ENCODE measurements around the gene GABBR2.

The GABBR2 gene

GRCh38 chr9:98565152-98566135 is 143.3 kb downstream of the GABBR2 start:
- no peak for DNase-seq

GRCh38 chr9:98564714-98565113 is 144.0 kb downstream of the GABBR2 start:
- DNase-seq: no peak

GRCh38 chr9:98563988-98564387 is 144.7 kb downstream of the GABBR2 start:
- DNase-seq: no peak

DNA sequence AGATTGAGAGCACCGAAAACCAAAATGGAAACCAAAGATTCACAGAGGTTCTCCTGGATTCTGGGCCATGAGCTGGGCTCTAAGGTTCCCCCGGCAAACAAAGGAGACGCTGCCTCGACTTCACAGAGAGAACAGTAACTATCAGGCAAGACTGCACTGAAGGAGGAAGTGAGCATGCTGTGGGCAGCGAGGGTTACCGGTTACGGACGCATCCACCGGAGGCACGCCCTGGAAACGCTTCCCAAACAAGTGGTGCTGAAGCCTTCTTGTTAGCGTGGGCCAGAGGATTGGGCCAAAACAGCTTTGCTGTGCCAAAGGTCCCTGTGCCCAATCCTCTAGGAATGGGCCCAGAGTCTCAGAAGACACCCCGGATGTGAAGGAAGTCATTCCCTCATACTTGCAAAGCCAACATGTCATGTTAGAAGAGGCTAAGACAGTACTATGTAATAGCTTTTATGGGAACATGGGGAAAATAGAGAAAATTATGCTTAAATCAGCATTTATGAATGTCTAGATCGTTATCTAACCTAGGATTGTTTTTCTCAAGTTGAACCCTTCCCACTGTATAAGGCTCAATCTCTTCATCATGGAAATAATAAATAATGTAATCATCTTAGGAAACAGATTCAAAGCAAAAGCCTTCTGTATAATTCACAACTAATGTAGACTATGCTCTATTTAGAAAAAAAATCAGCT is 145.4 kb downstream of the GABBR2 start:
- no peak for DNase-seq

DNA sequence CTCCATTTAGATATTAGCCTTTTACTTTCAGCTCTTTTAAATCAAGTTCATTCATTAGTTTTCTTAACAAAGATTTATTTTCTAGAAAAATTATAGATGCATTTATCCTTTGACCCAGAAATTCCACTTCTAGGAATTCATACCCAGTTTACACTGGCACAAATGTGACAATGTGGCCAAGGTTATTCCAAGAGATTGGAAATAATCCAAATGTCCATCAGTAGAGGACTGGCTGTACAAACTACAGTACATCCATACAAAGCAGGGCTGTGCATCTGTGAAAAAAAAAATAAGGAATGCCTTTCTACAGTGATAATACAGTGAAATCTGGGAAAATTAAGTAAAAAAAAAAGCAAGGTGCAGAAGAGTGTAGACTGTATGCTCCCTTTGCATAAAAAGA is 149.2 kb downstream of the GABBR2 start:
- DNase-seq: no peak

DNA sequence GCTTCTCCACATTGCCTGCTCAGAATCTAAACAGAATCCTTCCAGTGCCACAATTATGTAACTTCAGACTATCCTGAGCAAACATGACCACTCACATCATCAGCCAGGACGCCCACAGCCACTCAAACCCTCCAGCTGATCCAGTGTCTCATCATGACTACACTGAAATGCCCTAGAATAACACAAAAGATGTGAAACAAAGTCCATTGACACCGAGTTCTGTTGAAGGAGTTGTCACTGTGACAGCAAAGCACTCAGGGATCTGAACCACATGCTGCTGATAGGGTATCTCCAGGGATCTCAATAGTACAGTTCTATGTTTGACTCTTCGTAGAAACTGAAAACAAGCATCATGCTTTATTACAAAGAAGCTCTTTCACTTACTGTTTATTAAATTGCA is 150.2 kb downstream of the GABBR2 start:
- DNase-seq: peak; percentile 78

- no peak for DNase-seq
These were observed 152.2 kb downstream of the GABBR2 start for GRCh38 chr9:98556511-98556910.

GRCh38 chr9:98555651-98556465 is 152.9 kb downstream of the GABBR2 start:
- DNase-seq: peak; percentile 35

DNA sequence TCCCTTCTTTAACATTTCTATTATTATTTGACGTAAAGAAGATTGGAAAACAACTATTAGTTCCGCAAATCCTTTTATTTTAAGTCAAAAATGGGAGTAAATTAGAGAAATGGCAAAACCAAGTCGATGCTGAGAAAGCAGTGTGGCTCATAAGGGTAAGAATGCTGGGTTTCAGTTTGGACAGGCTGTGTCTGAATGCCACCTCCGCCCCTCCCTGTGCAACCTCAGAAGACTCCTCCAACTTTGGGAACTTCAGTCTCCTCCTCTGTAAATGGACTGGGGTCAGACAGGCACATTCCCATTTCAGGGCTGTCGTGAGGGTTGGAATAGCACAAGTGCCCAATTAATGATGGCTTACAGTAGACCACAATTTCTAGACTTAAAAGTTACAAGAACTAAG is 154.0 kb downstream of the GABBR2 start:
- DNase-seq: no peak

DNA sequence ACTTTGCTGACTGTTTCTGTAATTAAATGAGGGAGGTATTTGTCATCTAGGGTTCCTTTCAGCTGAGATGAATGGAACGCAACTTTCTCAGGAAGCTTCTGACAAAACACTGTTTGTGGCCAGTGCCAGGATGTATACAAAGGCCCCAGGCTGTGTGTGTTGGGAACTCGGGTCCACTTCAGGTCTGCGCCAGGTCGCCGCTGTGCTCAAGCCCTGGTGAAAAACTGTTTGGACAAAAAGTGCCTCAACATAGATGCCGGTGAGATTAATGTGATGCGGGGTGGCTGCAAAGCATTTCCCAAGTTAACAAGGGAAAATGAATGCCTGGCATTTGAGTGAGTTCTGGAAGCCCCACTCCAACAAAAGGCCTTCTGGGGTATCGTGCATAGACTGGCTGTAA is 156.4 kb downstream of the GABBR2 start:
- DNase-seq: no peak

- no peak for DNase-seq
These were observed 157.0 kb downstream of the GABBR2 start for GRCh38 chr9:98551511-98552286.

- DNase-seq: peak; percentile 34
These were observed 158.4 kb downstream of the GABBR2 start for GRCh38 chr9:98550206-98550820.

- DNase-seq: no peak
These were observed 159.3 kb downstream of the GABBR2 start for GRCh38 chr9:98549401-98549800.

- DNase-seq: no peak
These were observed 161.1 kb downstream of the GABBR2 start for GRCh38 chr9:98547606-98548005.

DNA sequence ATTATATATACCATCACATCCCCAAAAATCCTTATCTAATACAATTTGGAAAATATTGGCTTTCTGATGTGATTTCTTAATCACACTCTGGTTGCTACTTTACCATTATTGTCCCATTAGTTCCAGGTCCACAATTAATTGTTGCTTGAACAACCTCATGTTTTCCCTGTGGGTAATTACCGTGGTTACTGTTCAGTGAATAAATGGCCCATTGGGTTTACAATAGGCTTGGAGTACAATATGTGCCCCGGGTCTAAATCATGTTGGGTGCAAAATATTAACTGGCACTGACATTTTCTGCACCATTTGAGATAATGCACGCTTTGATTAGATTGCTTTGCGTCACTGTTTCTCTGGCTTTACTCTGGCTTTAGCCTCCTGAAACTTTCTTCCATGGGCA is 163.7 kb downstream of the GABBR2 start:
- DNase-seq: no peak

DNA sequence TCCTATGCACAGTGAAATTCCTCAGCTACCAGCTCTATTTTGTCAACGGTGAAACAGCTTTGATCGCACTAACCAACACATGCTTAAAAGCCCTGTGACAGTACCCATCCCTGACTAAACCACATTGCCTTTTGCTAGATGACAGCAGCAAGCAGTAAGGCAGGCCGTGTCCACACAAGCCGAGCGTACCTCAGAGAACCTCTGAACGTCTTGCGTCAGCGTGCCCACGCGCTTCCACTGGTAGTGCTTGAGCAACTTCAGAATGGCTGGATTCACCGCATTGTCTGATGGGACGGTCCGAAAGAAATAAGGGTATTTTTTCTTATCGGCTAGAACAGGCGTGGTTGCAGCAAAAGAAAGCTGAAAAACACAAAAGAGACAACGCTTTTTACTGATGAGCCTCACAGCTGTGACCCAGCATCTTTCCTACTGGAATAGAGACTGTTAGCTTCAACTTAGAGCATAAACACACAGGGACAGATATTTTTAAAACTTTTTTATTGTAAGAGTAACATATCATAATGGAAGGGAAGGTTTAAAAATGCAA is 167.0 kb downstream of the GABBR2 start:
- DNase-seq: no peak

DNA sequence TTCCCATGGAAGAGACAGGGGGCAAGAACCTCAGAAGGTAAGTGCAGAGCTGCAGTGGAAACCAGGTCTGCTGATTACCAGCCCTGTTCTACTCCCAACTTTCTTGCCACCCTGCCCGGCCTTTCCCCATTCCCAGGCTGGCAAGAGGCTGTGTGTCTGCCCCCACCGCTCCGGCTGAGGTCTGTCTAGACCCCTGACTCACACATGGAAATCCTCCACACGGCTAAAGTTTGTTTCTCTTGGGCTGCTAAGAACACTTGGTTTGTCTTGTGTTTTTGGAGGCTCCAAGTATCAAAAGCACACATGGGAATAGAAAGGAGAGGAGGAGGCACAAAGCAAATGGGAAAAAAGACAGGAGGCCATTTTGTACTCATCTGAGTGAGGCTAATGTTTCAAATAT is 168.3 kb downstream of the GABBR2 start:
- DNase-seq: no peak

- DNase-seq: peak; percentile 68
These were observed 168.8 kb downstream of the GABBR2 start for GRCh38 chr9:98539954-98540353.

DNA sequence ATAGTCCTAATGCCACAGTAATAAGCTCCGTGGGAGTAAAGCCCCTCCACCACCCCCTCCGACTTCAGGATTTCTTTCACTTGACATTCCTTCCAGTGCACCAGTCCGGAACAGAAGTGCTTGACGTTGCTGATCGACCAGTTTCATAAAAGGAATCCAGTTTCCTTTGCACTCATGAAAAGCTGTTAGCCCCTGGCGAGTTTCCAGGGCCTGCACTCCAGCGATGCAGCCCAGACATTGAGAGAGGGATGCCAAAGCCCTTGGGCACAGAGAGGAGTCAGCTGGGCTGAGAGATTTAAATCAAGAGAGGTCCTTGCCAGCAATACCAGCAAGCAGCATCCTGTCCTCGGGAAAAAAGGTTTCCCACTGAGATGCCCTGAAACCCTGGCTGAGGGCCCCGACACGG is 170.1 kb downstream of the GABBR2 start:
- no peak for DNase-seq

GRCh38 chr9:98538203-98538602 is 170.5 kb downstream of the GABBR2 start:
- DNase-seq: no peak

DNA sequence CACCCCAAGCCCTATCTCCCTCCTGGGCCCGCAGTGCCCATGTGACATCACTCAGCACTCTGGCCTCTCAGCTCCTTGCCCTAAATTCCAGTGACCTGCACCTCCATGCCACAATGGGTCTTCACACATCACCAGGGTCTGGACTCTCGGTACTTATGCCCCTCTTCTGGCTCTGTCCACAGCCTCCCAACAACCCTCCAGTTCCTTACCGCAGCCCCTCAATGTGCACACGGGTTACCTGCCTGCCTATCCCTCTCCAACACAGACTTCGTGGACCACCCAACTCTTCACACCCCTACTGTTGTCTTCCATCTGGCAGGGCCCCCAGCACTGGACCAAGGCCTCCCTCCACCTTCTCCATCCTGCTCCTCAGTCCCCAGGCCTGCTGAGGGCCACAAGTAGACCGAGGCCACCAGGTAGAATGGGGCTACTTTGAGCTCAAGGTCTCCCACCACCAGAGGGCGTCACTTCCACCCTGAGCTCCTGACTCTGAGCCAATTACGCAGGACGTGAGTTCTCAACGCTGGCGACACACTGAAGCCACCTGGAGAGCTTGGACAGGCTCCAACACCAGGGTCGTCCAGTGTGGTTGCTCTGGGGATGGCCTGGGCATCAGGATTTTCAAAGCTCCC is 172.1 kb downstream of the GABBR2 start:
- DNase-seq: peak; percentile 75
